Suprapubic skin (tissue), 3 donors: ENCODE measurements around the gene BNC2.

Source experiments
- CTCF ChIP-seq, 2 donors: fragments of 200-600 bp in 1 of 2; fragments of 450-650 bp in 1 of 2; sonication (generic) in 1 of 2; IDR thresholded peaks; one replicate each; pipeline ENCODE4 v1.5.1; 2016 to 2019; ENCODE audit warnings: antibody characterized with exemption in 2 of 2, mild to moderate bottlenecking in 1 of 2, moderate library complexity in 1 of 2
- POLR2A ChIP-seq, 2 donors: fragments of 450-650 bp; IDR thresholded peaks; one replicate each; pipeline ENCODE4 v1.6.1; 2017; ENCODE audit warnings: antibody characterized with exemption in 2 of 2, mild to moderate bottlenecking in 2 of 2, moderate library complexity in 2 of 2

GRCh38 chr9:16377311-16377710 lies 493.2 kb downstream of the BNC2 start:
- TF ChIP-seq CTCF (IDR thresholded peaks at IDR 0.05) (no peak), POLR2A (IDR thresholded peaks at IDR 0.05) (no peak)
